H9 (cell line): Measurements from ENCODE around the gene TRMT2A. TPM values are rescaled to one million over a fixed set of nuclear protein-coding genes. Genes with fewer than 3 reads are reported as not detected.

Experiments used
- DNase-seq: peaks from one replicate; pipeline ENCODE4 v3.0.0-alpha.2; 2017
- H2AFZ ChIP-seq: one replicate; pipeline ENCODE4 v1.6.1; 2013; ENCODE audit warnings: mild to moderate bottlenecking, low read length, control low read depth, moderate library complexity
- H2AK5ac ChIP-seq: 2 replicates; pipeline ENCODE4 v1.6.1; 2013; ENCODE audit warnings: low read length, control low read depth, mixed read lengths; ENCODE audit not compliant: insufficient read length
- H2BK120ac ChIP-seq: one replicate; pipeline ENCODE4 v1.6.1; 2013; ENCODE audit warnings: low read depth, mild to moderate bottlenecking, low read length, control low read depth, inconsistent platforms; ENCODE audit not compliant: poor library complexity, severe bottlenecking
- H2BK12ac ChIP-seq: 2 replicates; pipeline ENCODE4 v1.6.1; 2013; ENCODE audit warnings: low read length, control low read depth, mixed read lengths, low read depth; ENCODE audit not compliant: insufficient read length
- H2BK15ac ChIP-seq: 2 replicates; pipeline ENCODE4 v1.6.1; 2013; ENCODE audit warnings: low read depth, low read length, control low read depth
- H2BK20ac ChIP-seq: one replicate; pipeline ENCODE4 v1.6.1; 2013; ENCODE audit warnings: low read depth, mild to moderate bottlenecking, low read length, control low read depth, inconsistent platforms; ENCODE audit not compliant: poor library complexity, severe bottlenecking
- H2BK5ac ChIP-seq: 2 replicates; pipeline ENCODE4 v1.6.1; 2013; ENCODE audit warnings: low read length, control low read depth, mixed read lengths; ENCODE audit not compliant: insufficient read length
- H3K14ac ChIP-seq: 2 replicates; pipeline ENCODE4 v1.6.1; 2013; ENCODE audit warnings: low read length, control low read depth; ENCODE audit not compliant: insufficient read depth
- H3K18ac ChIP-seq: 2 replicates; pipeline ENCODE4 v1.6.1; 2013; ENCODE audit warnings: low read depth, mild to moderate bottlenecking, mixed read lengths, low read length, control low read depth; ENCODE audit not compliant: insufficient read length
- H3K23ac ChIP-seq: 2 replicates; pipeline ENCODE4 v1.6.1; 2013; ENCODE audit warnings: low read length, control low read depth, mixed read lengths, low read depth; ENCODE audit not compliant: insufficient read length
- H3K23me2 ChIP-seq: 2 replicates; pipeline ENCODE4 v1.6.1; 2013; ENCODE audit warnings: low read depth, mild to moderate bottlenecking, mixed read lengths, low read length, control low read depth; ENCODE audit not compliant: insufficient read length, poor library complexity, severe bottlenecking
- H3K27ac ChIP-seq: 2 replicates; pipeline ENCODE4 v1.5.1; 2013; ENCODE audit warnings: low read length, control low read depth, mixed read lengths, low read depth; ENCODE audit not compliant: insufficient read length
- H3K27me3 ChIP-seq: 2 replicates; pipeline ENCODE4 v1.6.1; 2013; ENCODE audit warnings: low read length, control low read depth, inconsistent platforms; ENCODE audit not compliant: insufficient read depth
- H3K4ac ChIP-seq: 2 replicates; pipeline ENCODE4 v1.6.1; 2013; ENCODE audit warnings: low read depth, mild to moderate bottlenecking, control low read depth, inconsistent platforms, low read length, moderate library complexity
- H3K4me1 ChIP-seq: 2 replicates; pipeline ENCODE4 v1.6.1; 2013; ENCODE audit warnings: low read length, control low read depth, inconsistent platforms; ENCODE audit not compliant: insufficient read depth
- H3K4me2 ChIP-seq: 2 replicates; pipeline ENCODE4 v1.6.1; 2013; ENCODE audit warnings: low read length, control low read depth, mixed read lengths; ENCODE audit not compliant: insufficient read length, insufficient read depth
- H3K56ac ChIP-seq: 2 replicates; pipeline ENCODE4 v1.6.1; 2013; ENCODE audit warnings: low read depth, mild to moderate bottlenecking, mixed read lengths, low read length, control low read depth; ENCODE audit not compliant: insufficient read length
- H3K79me1 ChIP-seq: 2 replicates; pipeline ENCODE4 v1.6.1; 2013; ENCODE audit warnings: low read depth, mild to moderate bottlenecking, moderate library complexity, low read length, control low read depth, inconsistent platforms; ENCODE audit not compliant: insufficient read depth, poor library complexity, severe bottlenecking
- H3K79me2 ChIP-seq: 2 replicates; pipeline ENCODE4 v1.6.1; 2013; ENCODE audit warnings: low read length, control low read depth, inconsistent platforms; ENCODE audit not compliant: insufficient read depth
- H3K9ac ChIP-seq: 2 replicates; pipeline ENCODE4 v1.6.1; 2013; ENCODE audit warnings: low read length, control low read depth, mixed read lengths; ENCODE audit not compliant: insufficient read length; ENCODE audit errors: extremely low read depth
- H3K9me3 ChIP-seq: one replicate; pipeline ENCODE4 v1.6.1; 2013; ENCODE audit warnings: low read depth, low read length, inconsistent platforms; ENCODE audit not compliant: control insufficient read depth
- H3T11ph ChIP-seq: one replicate; pipeline ENCODE4 v1.6.1; 2013; ENCODE audit warnings: mild to moderate bottlenecking, low read length, control low read depth, inconsistent platforms
- H4K20me1 ChIP-seq: one replicate; pipeline ENCODE4 v1.6.1; 2013; ENCODE audit not compliant: control insufficient read depth, insufficient read length, insufficient read depth
- H4K5ac ChIP-seq: 2 replicates; pipeline ENCODE4 v1.6.1; 2013; ENCODE audit warnings: low read depth, mild to moderate bottlenecking, mixed read lengths, low read length, control low read depth; ENCODE audit not compliant: insufficient read length
- H4K8ac ChIP-seq: replicated peaks from 2 replicates; pipeline ENCODE4 v1.6.1; 2013; ENCODE audit warnings: low read length, control low read depth, mixed read lengths, low read depth; ENCODE audit not compliant: insufficient read length
- H4K91ac ChIP-seq: 2 replicates; pipeline ENCODE4 v1.6.1; 2013; ENCODE audit warnings: low read depth, mild to moderate bottlenecking, moderate library complexity, mixed read lengths, low read length, control low read depth; ENCODE audit not compliant: insufficient read length
- H3K27ac Mint-ChIP-seq, 3 experiments: 2 replicates in 2 of 3; 3 replicates in 1 of 3; pipeline ENCODE4 v1.8.0; 2020 to 2021; ENCODE audit warnings: mixed read lengths in 3 of 3, mild to moderate bottlenecking in 1 of 3, moderate library complexity in 1 of 3
- H3K27me3 Mint-ChIP-seq: 2 replicates; pipeline ENCODE4 v1.8.0; 2021; ENCODE audit warnings: low read depth, mild to moderate bottlenecking, moderate library complexity, mixed read lengths
- H3K36me3 Mint-ChIP-seq, 3 experiments: 2 replicates in 2 of 3; 3 replicates in 1 of 3; pipeline ENCODE4 v1.8.0; 2020 to 2021; ENCODE audit warnings: low read depth in 3 of 3, mixed read lengths in 3 of 3; ENCODE audit not compliant: insufficient read depth in 1 of 3
- H3K4me1 Mint-ChIP-seq, 2 experiments: 2 replicates each; pipeline ENCODE4 v1.8.0; 2020; ENCODE audit warnings: mixed read lengths in 2 of 2
- H3K4me3 Mint-ChIP-seq, 2 experiments: 2 replicates in 1 of 2; 3 replicates in 1 of 2; pipeline ENCODE4 v1.8.0; 2020 to 2021; ENCODE audit warnings: mild to moderate bottlenecking in 2 of 2, mixed read lengths in 2 of 2, moderate library complexity in 1 of 2
- H3K9me3 Mint-ChIP-seq, 2 experiments: 2 replicates in 1 of 2; 3 replicates in 1 of 2; pipeline ENCODE4 v1.8.0; 2020; ENCODE audit warnings: mild to moderate bottlenecking in 2 of 2, mixed read lengths in 2 of 2, moderate library complexity in 1 of 2
- CTCF ChIP-seq: fragments of 200-600 bp; sonication (generic); conservative IDR thresholded peaks from 3 replicates; pipeline ENCODE4 v1.8.0; 2021; ENCODE audit warnings: antibody characterized with exemption, mild to moderate bottlenecking
- WGBS: extraction: QIAGEN DNeasy Blood & Tissue Kit; methylation state at CpG from one replicate; pipeline ENCODE4 v1.1.7; 2013; ENCODE audit warnings: missing lambda C conversion rate, low lambda C conversion rate, mixed read lengths; ENCODE audit not compliant: insufficient read length; ENCODE audit errors: extremely low coverage; 5-methylcytosine and 5-hydroxymethylcytosine counted together
- total RNA-seq: library from RNA; stranded (reverse); gene quantifications from 2 replicates; pipeline ENCODE4 v1.2.1, GENCODE V29; 2021

TRMT2A gene
- total RNA-seq, 1 experiment from 2014 or later, result 58.2 TPM

- Histone ChIP-seq H3K14ac (no peak overlapping the region), H3K23me2 (no peaks in the 10 kb centered on the region), H3K9me3 (no peaks in the 10 kb centered on the region), H3K4me1 (no peaks in the 10 kb centered on the region), H3K79me1 (no peaks in the 10 kb centered on the region), H2AFZ (no peak overlapping the region), H3K9ac (no peak overlapping the region), H3K4me2 (no peak overlapping the region), H2BK12ac (no peak overlapping the region), H3K27me3 (no peaks in the 10 kb centered on the region), H3K23ac (no peak overlapping the region), H2BK20ac (no peak overlapping the region), H3K56ac (no peak overlapping the region), H3K79me2 (no peaks in the 10 kb centered on the region), H3K27ac (no peak overlapping the region), H2BK15ac (no peak overlapping the region), H2AK5ac (no peak overlapping the region), H3K18ac (no peak overlapping the region), H4K91ac (no peak overlapping the region), H2BK120ac (no peak overlapping the region), H4K20me1 (no peaks in the 10 kb centered on the region), H4K8ac (no peak overlapping the region), H4K5ac (no peak overlapping the region), H2BK5ac (no peak overlapping the region), H3K4ac (no peak overlapping the region), H3T11ph (no peak overlapping the region)
- no peak overlapping the region for H3K4me3 Mint-ChIP-seq
- no peak for TF ChIP-seq CTCF
- H3K27me3 Mint-ChIP-seq, result no peaks in the 10 kb centered on the region
- DNase-seq, result no peak
- no peak overlapping the region for H3K27ac Mint-ChIP-seq
- no CpG with 5 or more reads among the region's 11 CpGs for WGBS
- peaks cover 0 to 7% (median 0%) of the 10 kb centered on the region in 3 experiments; a peak in 2 of 7 replicates for H3K36me3 Mint-ChIP-seq
- peaks cover 6 to 17% of the 10 kb centered on the region in 2 experiments; a peak in 4 of 5 replicates for H3K9me3 Mint-ChIP-seq
- no peaks in the 10 kb centered on the region for H3K4me1 Mint-ChIP-seq
Measured at GRCh38 chr22:20164863-20165262, 47.8 kb upstream of the TRMT2A start.
